Endothelial cell of umbilical vein (primary cell): Measurements from ENCODE around the gene CLDN14. TPM values are rescaled to one million over a fixed set of nuclear protein-coding genes. Genes with fewer than 3 reads are reported as not detected.

ENCODE experiments used
- BruUV-seq: library from RNA; stranded (reverse); fragments of 400-500 nt; replicated peaks from 2 replicates; lab custom pipeline; 2021; lab: Mats Ljungman, UMichigan
- CTCF ChIA-PET: fragments of 300-600, 350-600 bp; sonication (Branson Sonifier 250); formaldehyde crosslinking; loops from one replicate; lab custom pipeline; 2021; ENCODE audit warnings: antibody characterized with exemption, inconsistent platforms; lab: Charles Lee
- POLR2A ChIA-PET: fragments of 300-600, 350-600 bp; sonication (Branson Sonifier 250); formaldehyde crosslinking; loops from one replicate; lab custom pipeline; 2021; ENCODE audit warnings: antibody characterized with exemption, inconsistent platforms; lab: Charles Lee
- DNase-seq: peaks from one replicate; pipeline ENCODE4 v3.0.0-alpha.2; 2011; ENCODE audit warnings: low read depth, low spot score
- FAIRE-seq: peaks from 2 replicates; lab custom pipeline; 2011; peaks lifted over from hg19 to GRCh38; lab: Jason Lieb, UNC
- H2AFZ ChIP-seq: 2 replicates; pipeline ENCODE4 v1.6.0; 2012; ENCODE audit warnings: low read depth, low read length, control low read depth, inconsistent platforms
- H3K27ac ChIP-seq: 2 replicates; pipeline ENCODE4 v1.5.1; 2011; ENCODE audit warnings: low read depth, mild to moderate bottlenecking, control low read depth, low read length, moderate library complexity; ENCODE audit not compliant: insufficient read depth
- H3K27me3 ChIP-seq, 2 experiments: 2 replicates each; pipeline versions ENCODE4 v1.6.0 to v1.6.1; 2011; ENCODE audit warnings: low read length in 2 of 2, mixed read lengths in 1 of 2; ENCODE audit not compliant: control insufficient read depth in 2 of 2, insufficient read depth in 2 of 2
- H3K36me3 ChIP-seq, 2 experiments: 2 replicates in 1 of 2; 3 replicates in 1 of 2; pipeline ENCODE4 v1.5.1; 2011; ENCODE audit warnings: low read length in 2 of 2, mild to moderate bottlenecking in 1 of 2, moderate library complexity in 1 of 2; ENCODE audit not compliant: control insufficient read depth in 2 of 2, insufficient read depth in 2 of 2; ENCODE audit errors: extremely low read depth in 1 of 2
- H3K4me1 ChIP-seq: 3 replicates; pipeline ENCODE4 v1.5.1; 2011; ENCODE audit warnings: mild to moderate bottlenecking, low read length; ENCODE audit not compliant: control insufficient read depth, insufficient read depth; ENCODE audit errors: extremely low read depth
- H3K4me2 ChIP-seq: 2 replicates; pipeline ENCODE4 v1.6.1; 2011; ENCODE audit warnings: low read length, control low read depth, mixed read lengths; ENCODE audit not compliant: insufficient read depth
- H3K4me3 ChIP-seq, 3 experiments: fragments of 200-600 bp in 1 of 3; sonication (generic), shearing (Covaris generic) in 1 of 3; replicated peaks in 1 of 3; 2 replicates each; pipeline ENCODE4 v1.5.1; 2011 to 2016; ENCODE audit warnings: control low read depth in 3 of 3, low read length in 3 of 3, mild to moderate bottlenecking in 2 of 3, inconsistent platforms in 1 of 3, low read depth in 1 of 3, moderate library complexity in 1 of 3; ENCODE audit not compliant: insufficient read depth in 1 of 3
- H3K79me2 ChIP-seq: 2 replicates; pipeline ENCODE4 v1.6.0; 2012; ENCODE audit warnings: low read length, inconsistent platforms; ENCODE audit not compliant: control insufficient read depth, insufficient read depth
- H3K9ac ChIP-seq: replicated peaks from 2 replicates; pipeline ENCODE3; 2011; ENCODE audit warnings: low read length, control low read depth; ENCODE audit not compliant: insufficient read depth; ENCODE audit errors: extremely low read depth
- H3K9me1 ChIP-seq: replicated peaks from 3 replicates; pipeline ENCODE4 v1.6.0; 2011; ENCODE audit warnings: mild to moderate bottlenecking, low read length; ENCODE audit not compliant: control insufficient read depth, insufficient read depth; ENCODE audit errors: extremely low read depth
- H3K9me3 ChIP-seq: replicated peaks from 2 replicates; pipeline ENCODE4 v1.5.1; 2012; ENCODE audit warnings: low read length, inconsistent platforms; ENCODE audit not compliant: control insufficient read depth, insufficient read depth
- H4K20me1 ChIP-seq: replicated peaks from 2 replicates; pipeline ENCODE3; 2011; ENCODE audit warnings: mild to moderate bottlenecking, low read length; ENCODE audit not compliant: control insufficient read depth, insufficient read depth; ENCODE audit errors: extremely low read depth
- CTCF ChIP-seq, 2 donors: IDR thresholded peaks; 1 replicate in 1 of 2; 2 replicates in 1 of 2; pipeline ENCODE4 v1.5.1; 2011; ENCODE audit warnings: low read length in 2 of 2, mild to moderate bottlenecking in 2 of 2, moderate library complexity in 2 of 2, control low read depth in 1 of 2, inconsistent platforms in 1 of 2, low read depth in 1 of 2; ENCODE audit not compliant: insufficient read depth in 1 of 2; ENCODE audit errors: extremely low read depth in 1 of 2
- EZH2 ChIP-seq: IDR thresholded peaks from 2 replicates; pipeline ENCODE4 v1.6.1; 2012; ENCODE audit warnings: borderline replicate concordance, low read depth, mild to moderate bottlenecking, moderate library complexity, low read length, inconsistent platforms; ENCODE audit not compliant: severe bottlenecking
- FOS ChIP-seq: IDR thresholded peaks from 2 replicates; pipeline ENCODE4 v1.6.1; 2011; ENCODE audit warnings: mild to moderate bottlenecking, low read length, moderate library complexity, borderline replicate concordance; ENCODE audit not compliant: insufficient read depth
- GATA2 ChIP-seq: IDR thresholded peaks from 2 replicates; pipeline ENCODE4 v1.7.0; 2011; ENCODE audit warnings: low read depth, mild to moderate bottlenecking, moderate library complexity, mixed read lengths, low read length; ENCODE audit not compliant: insufficient read length, insufficient read depth
- JUN ChIP-seq: IDR thresholded peaks from 2 replicates; pipeline ENCODE4 v1.6.1; 2011; ENCODE audit warnings: borderline replicate concordance, low read depth; ENCODE audit not compliant: insufficient read length, insufficient read depth
- MAX ChIP-seq: IDR thresholded peaks from 2 replicates; pipeline ENCODE4 v1.6.1; 2011; ENCODE audit not compliant: insufficient read depth, insufficient read length
- MYC ChIP-seq: IDR thresholded peaks from one replicate; pipeline ENCODE4 v1.6.1; 2011; ENCODE audit warnings: mild to moderate bottlenecking, low read depth, low read length
- POLR2A ChIP-seq: IDR thresholded peaks from 2 replicates; pipeline ENCODE4 v1.6.1; 2012; ENCODE audit warnings: low read depth, mild to moderate bottlenecking, control low read depth, low read length
- POLR2AphosphoS5 ChIP-seq: IDR thresholded peaks from 2 replicates; pipeline ENCODE4 v1.6.1; 2012; ENCODE audit warnings: low read depth, mild to moderate bottlenecking, control low read depth, low read length, moderate library complexity; ENCODE audit not compliant: insufficient read depth
- dilution Hi-C: fragments of 300-500 bp; cut with MboI; formaldehyde crosslinking; loops from one replicate; pipeline ENCODE4 v1.15.0; 2019; ENCODE audit warnings: low sequenced_read_pairs; ENCODE audit not compliant: extremely low pct_ligation_motif_present
- intact Hi-C: fragments of 100-400 bp; cut with micrococcal nuclease; formaldehyde crosslinking; loops from one replicate; pipeline ENCODE4 v1.10.0; 2022
- polyA plus RNA-seq, 4 experiments: library from polyadenylated mRNA; depleted of rRNA in 3 of 4; stranded (reverse) in 3 of 4; unstranded in 1 of 4; fragments of >200 nt; gene quantifications; 2 replicates each; pipeline versions ENCODE4 v1.2.1 to v1.2.3, GENCODE V29; 2011 to 2012; ENCODE audit warnings: missing spikeins in 1 of 4
- total RNA-seq: library from RNA; stranded (reverse); gene quantifications from 2 replicates; pipeline ENCODE4 v1.2.3, GENCODE V29; 2021

The CLDN14 gene
- total and polyA plus RNA-seq, 2 donors (not counting 3 experiments of a cell fraction or from before 2014, with no cell fraction given): 1.0 to 2.5 TPM

- peaks cover 27% of the 10 kb centered on the region for H3K4me1 ChIP-seq
- peaks cover 13% of the 10 kb centered on the region for H3K79me2 ChIP-seq
- dilution Hi-C loops (no loop called here), intact Hi-C loops (no loop called here)
- H3K9me1 ChIP-seq: no peaks in the 10 kb centered on the region
- no peaks in the 10 kb centered on the region for H4K20me1 ChIP-seq
- no peak overlapping the region for H2AFZ ChIP-seq
- FAIRE-seq (no peak), DNase-seq (no peak)
- H3K9ac ChIP-seq: no peak overlapping the region
- H3K4me3 ChIP-seq: no peak overlapping the region
- POLR2A ChIA-PET: no interaction called here
- peaks cover 6% of the 10 kb centered on the region in 2 experiments for H3K36me3 ChIP-seq
- no peak overlapping the region for H3K4me2 ChIP-seq
- CTCF ChIA-PET: no interaction called here
- no peak for TF ChIP-seq FOS
- TF ChIP-seq EZH2: no peak
- TF ChIP-seq POLR2AphosphoS5: no peak
- no peaks in the 10 kb centered on the region for H3K27me3 ChIP-seq
- no TSS peak for BruUV-seq
- H3K27ac ChIP-seq: no peak overlapping the region
- H3K9me3 ChIP-seq: no peaks in the 10 kb centered on the region
These were observed 2.3 kb upstream of the CLDN14 start for GRCh38 chr21:36482181-36482580.

GRCh38 chr21:36481639-36482038, 1.7 kb upstream of the CLDN14 start:
- dilution Hi-C loops: no loop called here
- ChIA-PET POLR2A (no interaction called here), CTCF (no interaction called here)
- FAIRE-seq (no peak), DNase-seq (no peak)
- peaks cover 6% of the 10 kb centered on the region in 2 experiments for H3K36me3 ChIP-seq
- intact Hi-C loops: no loop called here
- no peaks in the 10 kb centered on the region for H4K20me1 ChIP-seq
- no peak overlapping the region for H3K4me3 ChIP-seq
- H3K79me2 ChIP-seq: peaks cover 13% of the 10 kb centered on the region
- TF ChIP-seq EZH2 (no peak), MAX (no peak), POLR2AphosphoS5 (no peak), FOS (no peak), POLR2A (no peak), CTCF (IDR thresholded peaks at IDR 0.05; ENCODE audit: extremely low read depth in 1 of 2, insufficient read depth in 1 of 2, low read depth in 1 of 2, low read length in 2 of 2) (no peak), MYC (no peak), JUN (no peak), GATA2 (no peak)
- H2AFZ ChIP-seq: no peak overlapping the region
- no peaks in the 10 kb centered on the region for H3K9me3 ChIP-seq
- H3K27me3 ChIP-seq: no peaks in the 10 kb centered on the region
- H3K9ac ChIP-seq: no peak overlapping the region
- H3K4me1 ChIP-seq: peaks cover 27% of the 10 kb centered on the region
- H3K27ac ChIP-seq: no peak overlapping the region
- no peaks in the 10 kb centered on the region for H3K9me1 ChIP-seq
- no TSS peak for BruUV-seq
- H3K4me2 ChIP-seq: no peak overlapping the region
